ENCODE data around the gene MUC6. TPM values are rescaled to one million over a fixed set of nuclear protein-coding genes. Genes with fewer than 3 reads are reported as not detected.

The MUC6 gene
- not detected in 2 replicates for total RNA-seq

GRCh38 chr11:1036303-1036923 is at the start of gene MUC6:
MUC6 (minus strand) TSS chr11:1036718; CDS start chr11:1036655, 63 bp downstream.

GRCh38 chr11:1074244-1075221 is 38.0 kb upstream of the MUC6 start, which contains the start of gene MUC2:
MUC2 (plus strand) TSS chr11:1074874.

Other genes with a start within 250 kb of the MUC6 start
- gene CEND1, start 246.6 kb downstream of the MUC6 start, total RNA-seq, result not detected in 2 replicates
- gene SLC25A22, start 238.4 kb downstream of the MUC6 start, total RNA-seq, result 6.3 and 11.2 TPM in 2 replicates
- gene PIDD1, start 231.5 kb downstream of the MUC6 start, total RNA-seq, result 5.7 and 9.0 TPM in 2 replicates
- 246 and 250 TPM in 2 replicates for gene RPLP2, start 226.8 kb downstream of the MUC6 start, total RNA-seq
- 19.8 and 44.4 TPM in 2 replicates for gene PNPLA2, start 217.8 kb downstream of the MUC6 start, total RNA-seq
- 11.1 and 12.3 TPM in 2 replicates for gene CRACR2B, start 208.8 kb downstream of the MUC6 start, total RNA-seq
- 375 and 945 TPM in 2 replicates for gene CD151, start 203.8 kb downstream of the MUC6 start, total RNA-seq
- gene POLR2L, start 194.2 kb downstream of the MUC6 start, total RNA-seq, result 154 and 265 TPM in 2 replicates
- 131 and 142 TPM in 2 replicates for gene TSPAN4, start 193.9 kb downstream of the MUC6 start, total RNA-seq
- gene CHID1, start 125.9 kb downstream of the MUC6 start, total RNA-seq, result 26.4 and 52.3 TPM in 2 replicates
- gene AP2A2, start 110.8 kb downstream of the MUC6 start, total RNA-seq, result 27.5 and 46.4 TPM in 2 replicates
- gene MUC2, start 38.2 kb upstream of the MUC6 start, total RNA-seq, result not detected in 2 replicates
- gene MUC5AC, start 121.2 kb upstream of the MUC6 start, total RNA-seq, result not detected in 2 replicates
- gene MUC5B, start 186.3 kb upstream of the MUC6 start, total RNA-seq, result under 0.01 TPM in 1 of 2 replicates, not detected in the other

Data from bladder microvascular endothelial cell (primary cell).